Small intestine (tissue), 7 donors: ENCODE results near the gene CNOT6. TPM values are rescaled to one million over a fixed set of nuclear protein-coding genes. Genes with fewer than 3 reads are reported as not detected.
"Not testable (repeated sequence)": the region's sequence is repeated elsewhere in the genome, so short reads cannot be mapped to it uniquely, and the experiment has no call there.

ENCODE experiments used
- DNase-seq, 2 donors: peaks; one replicate each; pipeline versions ENCODE4 v3.0.0 to v3.0.0-alpha.2; 2013
- FAIRE-seq: peaks from 2 replicates; lab custom pipeline; 2012; peaks lifted over from hg19 to GRCh38; lab: Jason Lieb, UNC
- H3K27ac ChIP-seq, 3 donors: one replicate each; pipeline ENCODE4 v1.5.1; 2013; ENCODE audit warnings: low read length in 2 of 3, mild to moderate bottlenecking in 2 of 3, control low read depth in 1 of 3, inconsistent platforms in 1 of 3, low read depth in 1 of 3, moderate library complexity in 1 of 3
- H3K27me3 ChIP-seq, 3 donors: one replicate each; pipeline ENCODE4 v1.6.1; 2013; ENCODE audit warnings: low read length in 3 of 3, inconsistent platforms in 1 of 3; ENCODE audit not compliant: control insufficient read depth in 3 of 3, insufficient read depth in 3 of 3
- H3K36me3 ChIP-seq, 3 donors: one replicate each; pipeline ENCODE4 v1.6.1; 2013; ENCODE audit warnings: low read length in 3 of 3, inconsistent platforms in 1 of 3, low read depth in 1 of 3, mild to moderate bottlenecking in 1 of 3, moderate library complexity in 1 of 3; ENCODE audit not compliant: control insufficient read depth in 3 of 3, insufficient read depth in 2 of 3
- H3K4me1 ChIP-seq, 3 donors: one replicate each; pipeline ENCODE4 v1.6.1; 2013; ENCODE audit warnings: low read length in 2 of 3, inconsistent platforms in 1 of 3, low read depth in 1 of 3, mild to moderate bottlenecking in 1 of 3, moderate library complexity in 1 of 3; ENCODE audit not compliant: control insufficient read depth in 3 of 3, insufficient read depth in 2 of 3
- H3K4me3 ChIP-seq, 3 donors: one replicate each; pipeline ENCODE4 v1.5.1; 2013; ENCODE audit warnings: low read length in 3 of 3, control low read depth in 1 of 3, inconsistent platforms in 1 of 3, low read depth in 1 of 3, mild to moderate bottlenecking in 1 of 3, moderate library complexity in 1 of 3
- H3K9me3 ChIP-seq, 2 donors: one replicate each; pipeline ENCODE4 v1.6.1; 2013; ENCODE audit warnings: low read depth in 1 of 2, low read length in 1 of 2; ENCODE audit not compliant: control insufficient read depth in 2 of 2, insufficient read depth in 1 of 2
- WGBS, 3 donors: extraction: QIAGEN DNeasy Blood & Tissue Kit; methylation state at CpG; one replicate each; pipeline ENCODE4 v1.1.7; 2013; 5-methylcytosine and 5-hydroxymethylcytosine counted together
- polyA plus RNA-seq, 4 donors: library from polyadenylated mRNA; stranded (reverse) in 3 of 4; unstranded in 1 of 4; fragments of 200-250 nt in 3 of 4; fragments of 120-200 nt in 1 of 4; gene quantifications; one replicate each; pipeline versions ENCODE4 v1.2.1 to v1.2.3, GENCODE V29; 2013
- donor health status: healthy with polysubstance abuse.
- donor health status: control.
- donor health status: control.
- donor health status: Bipolar disorder and iron deficiency.
- donor health status: healthy.

Gene CNOT6
- polyA plus RNA-seq, 4 donors, result 9.5 to 30.7 (median 14.5) TPM

DNA sequence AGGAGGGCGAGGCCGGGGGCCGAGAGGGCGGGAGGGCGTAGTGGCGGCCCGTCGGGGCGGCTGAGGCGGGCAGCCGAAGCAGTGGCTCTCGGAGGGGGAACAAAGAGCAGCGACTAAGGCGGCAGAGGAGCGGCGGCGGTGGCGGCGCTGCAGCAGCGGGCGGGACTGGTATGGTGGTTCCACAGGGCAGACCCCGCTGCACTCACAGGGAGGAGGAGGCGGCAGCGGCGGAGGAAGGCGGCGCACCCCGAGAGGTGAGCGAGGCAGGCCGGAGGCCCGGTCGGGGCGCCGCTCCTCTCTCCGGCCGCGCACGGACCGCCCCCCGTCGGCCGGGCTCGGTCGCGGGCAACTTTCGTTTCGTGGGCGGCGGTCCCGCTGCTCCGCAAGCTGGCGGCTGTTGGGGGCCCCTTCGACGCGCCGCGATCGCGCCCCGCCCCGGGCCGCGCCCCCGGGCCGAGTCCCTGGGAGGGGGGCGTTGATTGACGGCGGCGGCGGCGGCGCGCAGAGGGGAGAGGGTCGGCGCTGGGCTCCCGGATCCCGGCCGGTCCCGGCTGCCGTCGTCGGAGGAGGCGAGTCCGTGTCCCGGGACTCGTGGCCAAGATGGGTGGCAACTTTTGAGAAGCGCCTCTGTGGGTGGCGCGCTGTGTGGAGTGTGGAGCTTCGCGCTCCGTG, 467 bp downstream of the CNOT6 start:
- peak; percentile 42 to 76 for DNase-seq
- 0 to 1% (median 0%) methylated on average over 41 to 92 of the region's 92 CpGs for WGBS, 3 donors
- peaks cover 0 to 11% (median 0%) of the 10 kb centered on the region in 3 donors for H3K36me3 ChIP-seq
- peak overlapping the region; percentile 81 to 92 (median 90) for H3K27ac ChIP-seq
- peak overlapping the region; percentile 69 to 83 (median 75) for H3K4me3 ChIP-seq
- no peaks in the 10 kb centered on the region for H3K9me3 ChIP-seq
- FAIRE-seq, result no peak
- no peaks in the 10 kb centered on the region for H3K27me3 ChIP-seq
- peaks cover 2 to 11% (median 8%) of the 10 kb centered on the region in 3 donors for H3K4me1 ChIP-seq

DNA sequence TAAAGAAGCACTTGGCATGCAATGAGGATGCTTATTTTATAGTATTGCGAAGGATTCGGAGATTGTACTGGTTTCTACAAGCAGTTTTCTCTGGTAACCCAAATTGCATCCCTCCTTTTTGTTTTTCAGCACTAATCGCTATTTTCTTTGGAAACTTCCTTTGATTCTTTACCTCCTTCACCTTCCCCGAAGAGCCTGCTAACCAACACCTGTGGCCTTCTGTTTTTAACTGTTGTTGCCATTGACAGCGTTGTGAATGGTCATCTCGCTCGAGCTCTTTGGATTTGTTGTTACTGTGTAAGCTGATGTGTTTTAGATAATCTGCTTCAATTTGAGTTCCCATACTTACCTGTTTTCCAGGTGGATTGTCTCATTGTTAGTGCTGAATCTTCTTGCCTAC, 1.1 kb downstream of the CNOT6 start:
- Histone ChIP-seq H3K27me3 (no peaks in the 10 kb centered on the region), H3K36me3 (peaks cover 0 to 14% (median 0%) of the 10 kb centered on the region in 3 donors), H3K9me3 (no peaks in the 10 kb centered on the region), H3K4me3 (peak overlapping the region; percentile 69 to 83 (median 75)), H3K27ac (peak overlapping the region in 2 of 3 donors; percentile 81 to 90), H3K4me1 (peaks cover 2 to 15% (median 8%) of the 10 kb centered on the region in 3 donors)
- FAIRE-seq, result no peak
- 10 to 22% (median 17%) methylated on average over 7 of the region's 7 CpGs for WGBS, 3 donors
- no peak for DNase-seq

DNA sequence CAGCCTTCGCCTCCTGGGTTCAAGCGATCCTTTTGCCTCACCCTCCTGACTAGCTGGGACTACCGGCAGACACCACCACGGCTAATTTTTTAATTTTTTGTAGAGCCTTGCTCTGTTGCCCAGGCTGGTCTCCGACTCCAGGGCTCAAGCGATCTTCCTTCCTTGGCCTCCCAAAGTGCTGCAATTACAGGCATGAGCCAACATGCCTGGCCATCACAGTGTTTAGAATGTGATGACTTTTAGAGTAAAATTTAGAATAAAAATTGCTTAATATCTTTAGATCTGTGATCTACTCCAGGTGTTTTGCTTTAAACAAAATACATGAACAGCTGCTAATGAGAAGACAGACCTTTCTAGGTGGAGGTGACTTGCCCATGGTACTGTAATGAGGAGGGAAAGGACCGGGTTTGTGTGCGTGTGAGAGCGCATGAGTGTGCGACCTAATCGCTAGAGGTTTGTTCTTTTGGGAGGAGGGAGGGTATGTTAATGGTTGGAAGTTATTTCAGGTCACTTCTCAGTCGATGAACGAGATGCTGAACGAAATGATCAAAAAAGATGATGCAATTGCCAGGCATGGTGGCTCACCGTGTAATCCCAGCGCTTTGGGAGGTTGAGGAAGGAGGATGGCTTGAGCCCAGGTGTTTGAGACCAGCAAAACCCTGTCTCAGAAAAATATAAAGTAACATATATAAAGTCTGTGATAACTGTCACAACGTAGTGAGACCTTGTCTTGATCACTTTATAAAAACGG, 2.0 kb downstream of the CNOT6 start:
- Histone ChIP-seq H3K27me3 (no peaks in the 10 kb centered on the region), H3K4me1 (peaks cover 2 to 15% (median 8%) of the 10 kb centered on the region in 3 donors), H3K36me3 (peaks cover 0 to 14% (median 3%) of the 10 kb centered on the region in 3 donors), H3K4me3 (no peak overlapping the region), H3K27ac (no peak overlapping the region), H3K9me3 (no peaks in the 10 kb centered on the region)
- WGBS, 3 donors, result 84 to 90% (median 90%) methylated on average over 18 of the region's 18 CpGs
- DNase-seq (no peak), FAIRE-seq (no peak)

DNA sequence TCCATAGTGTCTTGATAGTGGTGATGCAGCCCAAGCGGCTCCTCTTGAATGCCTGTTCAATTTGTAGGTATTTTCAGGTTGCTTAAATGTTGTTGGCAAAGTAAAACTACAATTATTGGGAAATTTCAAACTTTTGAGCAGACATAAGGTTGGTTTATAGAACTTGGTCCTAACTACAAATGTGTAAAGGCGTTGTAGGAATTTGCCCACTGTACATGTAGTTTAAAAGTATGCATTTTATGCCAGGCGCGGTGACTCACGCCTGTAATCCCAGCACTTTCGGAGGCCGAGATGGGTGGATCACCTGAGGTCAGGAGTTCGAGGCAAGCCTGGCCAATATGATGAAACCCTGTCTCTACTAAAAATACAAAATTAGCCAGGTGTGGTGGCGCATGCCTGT, 2.6 kb downstream of the CNOT6 start:
- H3K27ac ChIP-seq, H3K4me3 ChIP-seq, H3K9me3 ChIP-seq, DNase-seq, FAIRE-seq, H3K27me3 ChIP-seq: not testable (repeated sequence)
- peaks cover 2 to 15% (median 8%) of the 10 kb centered on the region in 3 donors for H3K4me1 ChIP-seq
- 91 to 92% (median 91%) methylated on average over 9 of the region's 9 CpGs for WGBS, 3 donors
- H3K36me3 ChIP-seq, result peaks cover 0 to 14% (median 3%) of the 10 kb centered on the region in 3 donors

DNA sequence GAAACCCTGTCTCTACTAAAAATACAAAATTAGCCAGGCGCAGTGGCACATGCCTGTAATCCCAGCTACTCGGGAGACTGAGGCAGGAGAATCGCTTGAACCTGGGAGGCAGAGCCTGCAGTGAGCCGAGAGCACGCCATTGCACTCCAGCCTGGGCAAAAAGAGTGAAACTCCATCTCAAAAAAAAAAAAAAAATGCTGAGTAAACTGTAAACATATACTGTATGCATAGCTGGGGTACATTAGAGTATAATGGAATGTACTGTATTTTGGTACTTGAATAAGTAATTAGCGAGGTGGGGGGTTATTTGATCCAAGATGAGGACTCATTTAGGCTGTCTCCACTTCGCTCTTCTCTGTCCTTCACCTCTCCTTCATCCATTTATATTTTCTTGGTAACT, 3.7 kb downstream of the CNOT6 start:
- not testable (repeated sequence) for DNase-seq, FAIRE-seq, H3K9me3 ChIP-seq, H3K4me3 ChIP-seq, H3K27me3 ChIP-seq, H3K27ac ChIP-seq
- WGBS, 3 donors, result 82 to 86% (median 85%) methylated on average over 7 of the region's 7 CpGs
- H3K36me3 ChIP-seq, result peaks cover 0 to 14% (median 3%) of the 10 kb centered on the region in 3 donors
- H3K4me1 ChIP-seq, result peaks cover 2 to 15% (median 8%) of the 10 kb centered on the region in 3 donors

DNA sequence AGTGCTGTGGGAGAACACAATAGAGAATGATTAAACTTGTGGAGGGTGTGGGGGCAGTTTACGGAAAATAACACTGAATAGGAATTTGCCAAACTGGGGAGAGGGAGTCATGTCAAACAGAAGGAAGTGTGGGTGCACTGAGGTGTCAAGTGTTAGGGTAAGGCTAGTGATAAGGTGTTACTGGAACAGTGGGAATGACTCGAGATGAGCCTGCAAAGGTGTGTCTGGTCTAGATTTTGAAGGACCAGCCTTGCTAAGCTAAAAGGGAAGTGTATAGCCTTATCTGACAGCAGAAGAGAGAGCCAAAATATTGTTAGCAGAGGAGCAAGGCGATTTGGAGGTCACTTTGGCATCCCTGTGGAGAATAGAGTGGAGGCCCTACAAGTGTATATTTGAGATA, 4.2 kb downstream of the CNOT6 start:
- no peaks in the 10 kb centered on the region for H3K9me3 ChIP-seq
- peaks cover 2 to 15% (median 8%) of the 10 kb centered on the region in 3 donors for H3K4me1 ChIP-seq
- FAIRE-seq (no peak), DNase-seq (no peak)
- 84 to 89% (median 87%) methylated on average over 3 of the region's 3 CpGs for WGBS, 3 donors
- H3K27me3 ChIP-seq, result no peaks in the 10 kb centered on the region
- H3K4me3 ChIP-seq, result no peak overlapping the region
- no peak overlapping the region for H3K27ac ChIP-seq
- H3K36me3 ChIP-seq, result peaks cover 0 to 14% (median 3%) of the 10 kb centered on the region in 3 donors

DNA sequence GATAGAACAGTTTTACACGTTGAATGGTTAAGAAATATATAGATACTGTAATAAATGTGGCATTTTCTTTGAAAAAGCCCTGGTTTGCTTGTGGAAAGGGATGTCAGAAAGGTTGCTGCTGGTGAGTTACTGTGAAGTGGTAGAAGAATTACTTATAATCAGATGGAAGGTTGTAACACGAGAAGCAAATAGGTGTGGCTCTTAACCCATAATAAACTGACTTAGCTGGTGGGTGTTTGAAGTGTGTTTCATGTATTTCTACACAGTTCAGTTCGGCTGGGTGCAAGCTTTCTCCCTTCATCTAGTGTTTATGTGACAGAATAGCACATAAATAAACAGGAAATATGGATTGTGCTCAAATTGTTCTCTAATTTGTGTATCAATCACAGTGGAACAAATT, 5.5 kb downstream of the CNOT6 start:
- Histone ChIP-seq H3K27me3 (no peaks in the 10 kb centered on the region), H3K4me1 (peaks cover 2 to 15% (median 8%) of the 10 kb centered on the region in 3 donors), H3K27ac (no peak overlapping the region), H3K4me3 (no peak overlapping the region), H3K9me3 (no peaks in the 10 kb centered on the region), H3K36me3 (peaks cover 0 to 14% (median 3%) of the 10 kb centered on the region in 3 donors)
- DNase-seq (peak in 1 of 2 donors; percentile 45), FAIRE-seq (no peak)
- 36 to 51% (median 44%) methylated on average over 3 of the region's 3 CpGs for WGBS, 3 donors

DNA sequence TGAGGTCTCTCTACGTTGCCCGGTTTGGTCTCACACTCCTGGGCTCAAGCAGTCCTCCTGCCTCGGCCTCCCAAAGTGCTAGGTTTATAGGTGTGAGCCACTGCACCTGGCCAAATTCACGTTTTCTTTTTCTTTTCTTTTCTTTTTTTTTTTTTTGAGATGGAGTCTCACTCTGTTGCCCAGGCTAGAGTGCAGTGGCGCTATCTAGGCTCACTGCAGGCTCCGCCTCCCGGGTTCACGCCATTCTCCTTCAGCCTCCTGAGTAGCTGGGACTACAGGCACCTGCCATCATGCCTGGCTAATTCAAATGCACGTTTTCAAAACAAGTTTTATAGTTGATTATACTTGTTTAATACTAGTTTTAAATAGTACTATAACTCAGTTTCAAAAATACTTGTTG, 6.1 kb downstream of the CNOT6 start:
- peaks cover 0 to 14% (median 3%) of the 10 kb centered on the region in 3 donors for H3K36me3 ChIP-seq
- DNase-seq, H3K27ac ChIP-seq, FAIRE-seq, H3K27me3 ChIP-seq, H3K9me3 ChIP-seq, H3K4me3 ChIP-seq: not testable (repeated sequence)
- H3K4me1 ChIP-seq, result peaks cover 2 to 15% (median 7%) of the 10 kb centered on the region in 3 donors
- 90 to 94% (median 91%) methylated on average over 9 of the region's 9 CpGs for whole genome bisulfite sequencing, 3 donors
